Measurements from ENCODE around the gene TSSC4. TPM values are rescaled to one million over a fixed set of nuclear protein-coding genes. Genes with fewer than 3 reads are reported as not detected.

Gene TSSC4
- total RNA-seq, 1 donor from 2014 or later, result 38.8 TPM

GRCh38 chr11:2445746-2446551, 45.4 kb downstream of the TSSC4 start:
- H3K27me3 ChIP-seq (ENCODE audit: low read depth), result peaks cover 4% of the 10 kb centered on the region
- H3K27ac ChIP-seq, result peak overlapping the region; percentile 62
- DNase-seq (peak; percentile 74), ATAC-seq (peak; percentile 43 to 45)
- H3K4me1 ChIP-seq, result peaks cover 35% of the 10 kb centered on the region
- peak overlapping the region; percentile 61 for H3K4me3 ChIP-seq
- no peaks in the 10 kb centered on the region for H3K9me3 ChIP-seq
- intact Hi-C loops (cut with DNase I), result loop anchor here (10.0 kb wide), 1 partner anchor 449 kb away; no protein-coding TSS in a partner anchor
- TF ChIP-seq CTCF (IDR thresholded peaks at IDR 0.05), result no peak
- no peaks in the 10 kb centered on the region for H3K36me3 ChIP-seq

- no peak for TF ChIP-seq CTCF (IDR thresholded peaks at IDR 0.05)
- Histone ChIP-seq H3K36me3 (no peaks in the 10 kb centered on the region), H3K27ac (peak overlapping the region; percentile 62), H3K4me3 (peak overlapping the region; percentile 61), H3K27me3 (ENCODE audit: low read depth) (peaks cover 4% of the 10 kb centered on the region), H3K9me3 (no peaks in the 10 kb centered on the region), H3K4me1 (peaks cover 35% of the 10 kb centered on the region)
- no peak for ATAC-seq
- peak; percentile 81 for DNase-seq
- intact Hi-C loops (cut with DNase I), result loop anchor here (10.0 kb wide), 1 partner anchor 448 kb away; no protein-coding TSS in a partner anchor
Observed at GRCh38 chr11:2446590-2447252, 46.2 kb downstream of the TSSC4 start.

GRCh38 chr11:2447253-2447950, 46.9 kb downstream of the TSSC4 start:
- Histone ChIP-seq H3K4me3 (peak overlapping the region; percentile 61), H3K27me3 (ENCODE audit: low read depth) (peaks cover 4% of the 10 kb centered on the region), H3K27ac (peak overlapping the region; percentile 62), H3K4me1 (peaks cover 35% of the 10 kb centered on the region), H3K9me3 (no peaks in the 10 kb centered on the region), H3K36me3 (no peaks in the 10 kb centered on the region)
- ATAC-seq (no peak), DNase-seq (peak; percentile 53)
- no peak for TF ChIP-seq CTCF (IDR thresholded peaks at IDR 0.05)
- intact Hi-C loops (cut with DNase I), result loop anchor here (10.0 kb wide), 1 partner anchor 447 kb away; no protein-coding TSS in a partner anchor

GRCh38 chr11:2447951-2448650, 47.6 kb downstream of the TSSC4 start:
- ATAC-seq (no peak), DNase-seq (no peak)
- Histone ChIP-seq H3K4me1 (peaks cover 35% of the 10 kb centered on the region), H3K27ac (peak overlapping the region; percentile 62), H3K36me3 (no peaks in the 10 kb centered on the region), H3K27me3 (ENCODE audit: low read depth) (peaks cover 4% of the 10 kb centered on the region), H3K9me3 (no peaks in the 10 kb centered on the region), H3K4me3 (peak overlapping the region; percentile 61)
- TF ChIP-seq CTCF (IDR thresholded peaks at IDR 0.05), result no peak
- intact Hi-C loops (cut with DNase I), result loop anchor here (10.0 kb wide), 1 partner anchor 447 kb away; no protein-coding TSS in a partner anchor

Data from lower lobe of right lung (tissue), 2 donors.